Measurements from ENCODE around the gene LSAMP.

LSAMP gene

GRCh38 chr3:116285781-116286421 is 159.4 kb downstream of the LSAMP start:
- no peak for DNase-seq

- DNase-seq = no peak
Observed at GRCh38 chr3:116281313-116282143, 163.8 kb downstream of the LSAMP start.

DNA sequence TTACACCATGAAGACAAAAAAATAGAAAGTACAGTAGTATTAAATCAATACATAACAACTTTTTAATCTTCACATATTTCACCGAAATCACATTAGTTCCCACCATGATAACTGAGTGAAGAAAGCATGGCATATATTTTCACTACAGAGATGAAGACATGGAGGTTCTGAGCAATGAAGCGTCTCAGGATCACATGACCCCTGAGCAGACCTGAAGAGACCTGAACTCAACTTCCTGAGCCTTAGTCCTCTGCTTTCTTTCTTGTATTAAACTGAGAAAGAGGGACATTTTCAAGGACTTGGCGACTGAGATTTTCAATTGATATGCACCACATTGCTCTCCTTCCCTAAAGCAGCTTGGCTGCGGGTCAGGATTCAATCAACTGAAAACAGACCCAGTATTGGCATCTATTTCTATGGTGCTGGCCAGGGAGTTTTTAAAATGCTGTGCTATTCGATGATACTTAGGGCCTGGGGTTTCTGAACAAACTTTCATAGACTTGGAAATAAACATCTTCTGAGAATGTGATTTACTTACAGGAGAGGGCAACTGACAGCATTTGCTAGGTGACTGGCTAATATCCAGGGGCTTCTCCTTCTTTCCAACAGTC is 165.1 kb downstream of the LSAMP start:
- no peak for DNase-seq

GRCh38 chr3:116276675-116277074 is 168.6 kb downstream of the LSAMP start:
- DNase-seq = no peak

DNA sequence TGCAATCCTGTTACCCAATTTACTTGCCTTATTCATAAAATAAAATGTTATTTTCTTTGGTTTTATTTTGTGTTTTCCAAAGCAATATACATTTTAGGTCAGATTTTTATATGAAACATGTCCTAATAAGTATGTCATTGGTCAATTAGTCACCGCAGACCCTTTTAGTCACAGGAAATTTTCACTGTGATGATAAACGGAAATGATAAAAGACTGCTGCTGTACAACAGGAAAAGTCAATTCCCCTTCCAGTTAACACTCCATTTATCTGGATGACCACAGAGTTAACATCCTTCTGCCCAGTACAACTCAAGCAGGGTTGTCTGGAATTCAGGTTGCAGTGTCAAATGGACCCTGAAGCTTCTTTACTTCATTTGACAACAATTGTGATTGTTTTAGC is 175.2 kb downstream of the LSAMP start:
- no peak for DNase-seq

- no peak for DNase-seq
Observed at GRCh38 chr3:116267116-116267515, 178.2 kb downstream of the LSAMP start.

DNA sequence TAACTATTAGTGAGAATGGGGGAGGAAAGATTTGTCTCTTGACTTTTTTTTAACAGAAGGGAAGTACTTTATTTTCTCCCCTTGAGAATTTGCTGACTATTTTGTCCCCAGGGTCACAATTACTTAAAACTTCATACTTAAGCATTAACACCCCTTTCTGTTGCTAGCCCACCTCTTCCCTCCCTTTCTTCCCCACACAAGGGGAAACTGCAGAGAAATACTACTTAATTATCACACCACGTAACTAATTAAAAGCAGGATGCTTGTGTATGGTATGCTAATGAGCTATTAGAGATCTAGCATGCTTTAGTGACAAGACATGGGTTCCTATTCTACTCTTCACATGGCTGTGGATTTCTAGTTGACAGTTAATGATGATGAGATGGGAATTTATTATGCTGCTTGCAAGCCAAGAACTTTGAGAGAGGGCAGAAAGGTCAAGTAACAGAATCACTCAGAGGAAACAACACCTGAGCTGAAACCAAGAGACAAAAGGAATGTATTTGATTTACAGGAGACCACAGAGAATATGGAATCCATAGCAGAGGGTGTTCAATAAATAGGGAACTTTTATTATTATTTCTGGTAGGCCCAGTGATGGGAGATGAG is 179.2 kb downstream of the LSAMP start:
- DNase-seq = peak in 1 of 2 experiments; percentile 40

GRCh38 chr3:116265320-116265695 is 180.0 kb downstream of the LSAMP start:
- DNase-seq = peak; percentile 85 to 89

GRCh38 chr3:116264546-116265319 is 180.6 kb downstream of the LSAMP start:
- DNase-seq = no peak

GRCh38 chr3:116263842-116264545 is 181.3 kb downstream of the LSAMP start:
- DNase-seq = no peak

- peak; percentile 7 to 11 for DNase-seq
Observed at GRCh38 chr3:116260491-116260890, 184.8 kb downstream of the LSAMP start.

- no peak for DNase-seq
Observed at GRCh38 chr3:116259984-116260383, 185.3 kb downstream of the LSAMP start.

- no peak for DNase-seq
Observed at GRCh38 chr3:116256843-116257485, 188.3 kb downstream of the LSAMP start.

GRCh38 chr3:116254541-116254940 is 190.7 kb downstream of the LSAMP start:
- DNase-seq = no peak

GRCh38 chr3:116253511-116253910 is 191.8 kb downstream of the LSAMP start:
- DNase-seq = no peak

GRCh38 chr3:116247605-116248004 is 197.7 kb downstream of the LSAMP start:
- DNase-seq = no peak

GRCh38 chr3:116246406-116246980 is 198.8 kb downstream of the LSAMP start:
- DNase-seq = peak in 1 of 2 experiments; percentile 12

DNA sequence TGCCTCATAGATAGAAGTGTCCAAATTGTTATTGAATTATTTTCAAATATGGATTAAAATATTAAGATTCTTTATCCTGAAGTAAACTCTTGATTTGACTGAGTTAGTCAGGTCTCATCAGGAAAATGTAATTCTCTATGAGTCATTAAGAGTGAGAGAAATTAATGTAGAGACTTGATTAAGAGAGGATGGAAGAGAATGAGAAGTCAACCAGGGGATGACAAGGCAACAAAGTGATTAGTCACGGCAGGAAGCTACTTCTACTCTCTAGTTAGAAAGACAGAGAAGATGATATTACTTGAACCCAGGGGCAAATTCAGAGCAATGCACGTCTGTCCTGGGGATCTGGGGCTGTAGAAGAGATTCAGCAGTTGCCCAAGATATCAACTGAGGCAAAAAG is 202.5 kb downstream of the LSAMP start:
- DNase-seq = no peak

DNA sequence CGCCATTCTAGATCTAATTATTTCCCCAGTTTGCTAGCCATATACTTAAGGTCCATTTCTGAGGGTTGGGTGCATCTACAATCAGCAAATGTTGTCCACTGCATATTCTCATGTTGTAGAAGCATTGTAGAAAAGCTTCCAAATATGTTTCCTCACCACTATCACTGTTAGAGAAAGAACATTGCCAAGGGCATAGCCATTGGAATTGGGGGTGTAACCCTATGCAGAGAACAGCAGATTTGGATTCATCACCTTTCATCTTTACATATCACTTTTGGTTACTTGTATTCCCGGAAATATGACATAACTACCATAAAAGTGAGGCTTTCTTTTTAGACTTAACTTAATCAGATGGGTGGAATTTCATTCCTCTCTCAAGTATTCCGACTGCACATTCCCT is 203.6 kb downstream of the LSAMP start:
- DNase-seq = no peak

GRCh38 chr3:116240261-116240660 is 205.0 kb downstream of the LSAMP start:
- DNase-seq = no peak

Data from NCI-H524 (cell line).